Keratinocyte (primary cell): ENCODE results near the gene CHST15.

Source experiments
- CTCF ChIP-seq, 3 experiments: IDR thresholded peaks in 1 of 3; conservative IDR thresholded peaks in 1 of 3; optimal IDR thresholded peaks in 1 of 3; 2 replicates in 2 of 3; 3 replicates in 1 of 3; pipeline versions ENCODE3 to v1.5.1; 2011; ENCODE audit warnings: low read length in 3 of 3, mild to moderate bottlenecking in 3 of 3, moderate library complexity in 2 of 3, control low read depth in 1 of 3, inconsistent platforms in 1 of 3; ENCODE audit not compliant: insufficient read depth in 2 of 3; ENCODE audit errors: extremely low read depth in 1 of 3
- EZH2 ChIP-seq: IDR thresholded peaks from one replicate; pipeline ENCODE4 v1.6.1; 2012; ENCODE audit warnings: inconsistent platforms, mild to moderate bottlenecking, low read length, moderate library complexity

GRCh38 chr10:124009231-124010015 lies 84.0 kb downstream of the CHST15 start:
- no peak for TF ChIP-seq EZH2
- no peak for TF ChIP-seq CTCF (optimal IDR thresholded peaks at IDR 0.05 in 1 of 3, IDR thresholded peaks at IDR 0.05 in 1 of 3, conservative IDR thresholded peaks at IDR 0.05 in 1 of 3; ENCODE audit: extremely low read depth in 1 of 3, insufficient read depth in 2 of 3, low read length in 3 of 3)
